Measurements from ENCODE around the gene NTRK3. TPM values are rescaled to one million over a fixed set of nuclear protein-coding genes. Genes with fewer than 3 reads are reported as not detected.

NTRK3 gene
- total RNA-seq, 4 donors from 2014 or later = 0.51 to 22.2 (median 10.1) TPM

DNA sequence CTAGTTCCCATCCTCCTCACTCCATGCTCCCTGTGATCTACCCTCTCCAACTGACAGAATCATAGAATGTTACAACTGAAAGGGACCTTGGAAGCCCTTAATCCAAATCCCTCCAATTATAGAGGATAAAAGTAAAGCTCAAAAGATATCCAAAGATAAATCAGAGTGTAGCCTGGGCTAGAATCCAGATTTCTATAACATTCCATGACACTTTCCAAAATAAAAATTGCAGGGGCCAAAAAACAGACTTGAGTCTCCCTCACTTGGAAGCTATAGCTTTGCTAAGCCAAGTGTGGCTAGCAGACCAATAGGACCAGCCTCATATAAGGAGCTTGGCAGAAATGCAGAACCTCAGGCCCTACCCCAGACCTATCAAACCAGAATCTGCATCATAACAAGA, 148.1 kb downstream of the NTRK3 start:
- TF ChIP-seq, protein P1, sequence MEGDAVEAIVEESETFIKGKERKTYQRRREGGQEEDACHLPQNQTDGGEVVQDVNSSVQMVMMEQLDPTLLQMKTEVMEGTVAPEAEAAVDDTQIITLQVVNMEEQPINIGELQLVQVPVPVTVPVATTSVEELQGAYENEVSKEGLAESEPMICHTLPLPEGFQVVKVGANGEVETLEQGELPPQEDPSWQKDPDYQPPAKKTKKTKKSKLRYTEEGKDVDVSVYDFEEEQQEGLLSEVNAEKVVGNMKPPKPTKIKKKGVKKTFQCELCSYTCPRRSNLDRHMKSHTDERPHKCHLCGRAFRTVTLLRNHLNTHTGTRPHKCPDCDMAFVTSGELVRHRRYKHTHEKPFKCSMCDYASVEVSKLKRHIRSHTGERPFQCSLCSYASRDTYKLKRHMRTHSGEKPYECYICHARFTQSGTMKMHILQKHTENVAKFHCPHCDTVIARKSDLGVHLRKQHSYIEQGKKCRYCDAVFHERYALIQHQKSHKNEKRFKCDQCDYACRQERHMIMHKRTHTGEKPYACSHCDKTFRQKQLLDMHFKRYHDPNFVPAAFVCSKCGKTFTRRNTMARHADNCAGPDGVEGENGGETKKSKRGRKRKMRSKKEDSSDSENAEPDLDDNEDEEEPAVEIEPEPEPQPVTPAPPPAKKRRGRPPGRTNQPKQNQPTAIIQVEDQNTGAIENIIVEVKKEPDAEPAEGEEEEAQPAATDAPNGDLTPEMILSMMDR (IDR thresholded peaks at IDR 0.05; ENCODE audit: low read depth) = no peak

DNA sequence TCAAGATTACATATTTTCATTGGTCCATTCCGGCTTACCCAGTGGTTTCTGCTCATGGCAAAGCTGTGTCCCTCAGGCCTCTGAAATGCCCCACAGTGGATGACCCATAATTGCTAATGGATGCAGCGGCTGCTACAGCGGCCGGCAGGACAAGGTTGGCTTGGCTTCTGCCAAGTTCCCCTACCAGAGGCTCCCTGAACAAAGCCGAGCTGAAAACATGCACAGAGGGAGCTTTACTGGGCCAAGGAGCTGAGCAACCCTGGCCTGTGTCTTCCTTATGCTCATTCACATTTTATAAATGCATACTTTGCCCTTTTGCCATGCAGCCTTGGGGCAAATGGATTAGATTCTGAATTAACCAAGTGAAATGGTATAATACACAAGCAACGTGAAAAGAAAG, 150.5 kb downstream of the NTRK3 start:
- TF ChIP-seq, protein P1 (IDR thresholded peaks at IDR 0.05; ENCODE audit: low read depth) = no peak

DNA sequence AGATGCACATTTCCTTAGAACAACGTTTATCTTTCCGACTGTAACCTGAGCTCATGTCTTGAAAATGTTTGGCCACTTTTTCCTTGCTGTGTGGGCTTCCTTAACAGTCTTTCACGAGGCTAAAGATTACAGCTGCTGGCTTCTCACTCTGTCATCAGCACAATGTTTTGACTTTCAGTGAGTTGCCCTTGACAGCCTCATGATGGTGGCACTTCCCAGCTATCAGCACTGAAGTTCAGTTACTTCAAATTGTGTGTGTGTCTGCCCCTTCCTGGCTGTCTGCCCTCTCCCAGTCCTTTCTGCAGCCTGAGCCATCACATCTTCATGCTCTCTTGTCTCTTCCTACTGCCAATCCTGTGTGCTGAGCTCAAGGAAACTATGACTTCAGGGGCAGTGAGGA, 152.2 kb downstream of the NTRK3 start:
- TF ChIP-seq, protein P1 (IDR thresholded peaks at IDR 0.05; ENCODE audit: low read depth) = no peak

DNA sequence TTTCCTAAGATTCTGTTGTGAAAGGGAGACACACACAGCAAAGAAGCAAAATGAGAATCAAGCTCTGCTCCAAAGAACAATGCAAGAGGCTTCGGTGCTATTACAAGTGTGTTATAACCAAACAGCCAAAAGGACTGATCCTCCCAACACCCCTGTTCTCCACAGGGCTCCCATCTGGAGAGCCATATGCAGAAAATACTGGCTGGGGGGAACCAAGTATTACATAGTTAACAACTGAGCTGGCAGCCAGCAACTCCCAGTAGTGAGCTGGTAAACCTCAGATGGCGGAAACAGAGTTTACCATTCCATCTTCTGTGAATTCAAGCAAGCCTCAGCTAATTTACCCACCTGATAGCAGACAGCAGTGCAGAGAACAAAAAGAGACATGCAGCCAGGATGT, 156.4 kb downstream of the NTRK3 start:
- TF ChIP-seq, protein P1 (IDR thresholded peaks at IDR 0.05; ENCODE audit: low read depth) = no peak

DNA sequence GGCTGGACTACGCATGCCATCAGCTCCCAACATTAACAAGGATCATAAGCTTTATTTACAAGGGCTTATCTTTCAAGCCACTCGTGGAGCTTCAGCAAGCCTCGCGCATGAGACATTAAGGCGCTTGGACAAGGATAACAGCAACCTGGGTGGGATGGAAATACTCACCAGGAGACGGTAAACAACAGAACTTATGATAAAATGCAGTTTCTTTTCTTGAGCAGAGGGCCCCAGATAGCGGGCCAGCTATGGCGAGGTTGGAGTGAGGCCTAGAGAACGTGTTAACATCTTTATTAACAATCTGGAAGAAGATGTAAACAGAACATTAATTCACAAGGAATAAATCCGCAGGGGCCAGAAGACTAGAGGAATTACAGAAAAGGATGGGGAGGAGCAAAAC, 158.2 kb downstream of the NTRK3 start:
- TF ChIP-seq, protein P1 (IDR thresholded peaks at IDR 0.05; ENCODE audit: low read depth) = no peak

DNA sequence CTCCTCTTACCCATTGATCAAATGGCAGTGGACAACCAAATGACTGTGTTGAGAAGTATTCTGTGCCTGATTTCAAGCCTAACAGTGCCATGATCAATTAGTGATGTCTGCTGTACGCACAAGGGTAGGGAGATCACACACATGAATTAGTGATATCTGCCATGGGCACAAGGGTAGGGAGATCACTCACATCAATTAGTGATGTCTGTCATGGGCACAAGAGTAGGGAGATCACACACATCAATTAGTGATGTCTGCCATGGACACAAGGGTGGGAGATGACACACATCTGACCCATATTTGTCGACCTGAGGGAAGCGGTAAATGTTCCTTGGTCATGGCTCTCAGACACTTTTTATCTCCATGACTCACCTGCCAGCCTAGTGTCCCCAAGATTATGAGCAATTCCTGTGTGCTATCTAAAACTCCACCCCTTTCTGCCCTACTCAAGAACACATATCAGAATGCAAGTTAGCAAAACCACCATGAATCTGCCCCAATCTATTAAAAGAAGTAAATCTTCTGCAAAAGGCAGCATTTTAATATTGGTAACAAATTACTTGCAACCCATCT, 165.0 kb downstream of the NTRK3 start:
- TF ChIP-seq, protein P1 (IDR thresholded peaks at IDR 0.05; ENCODE audit: low read depth) = no peak

DNA sequence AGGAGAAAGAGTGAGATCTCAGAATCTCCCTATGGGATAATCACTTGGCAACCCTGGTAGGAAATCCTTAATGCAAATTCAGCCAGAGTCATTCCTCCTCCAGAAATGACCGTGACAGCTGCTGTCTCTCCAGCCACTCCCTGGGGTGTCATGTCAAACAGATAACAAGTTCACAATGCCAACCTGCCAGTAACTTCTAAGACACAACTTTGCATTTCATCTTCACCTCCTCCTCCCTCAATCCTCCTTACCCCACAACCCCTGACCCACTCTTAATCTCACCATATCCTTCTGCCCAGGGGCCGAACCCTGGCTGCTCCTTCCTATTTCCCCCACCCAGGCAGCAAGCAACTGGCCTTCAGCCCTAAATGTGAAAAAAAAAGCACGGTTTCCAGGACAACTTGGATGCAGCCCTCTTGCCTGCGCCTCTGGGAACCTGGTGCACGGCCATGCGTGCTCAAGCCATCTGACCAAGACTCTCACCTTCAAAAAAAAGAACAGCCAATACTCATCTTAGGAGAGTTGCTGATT, 166.0 kb downstream of the NTRK3 start:
- TF ChIP-seq, protein P1 (IDR thresholded peaks at IDR 0.05; ENCODE audit: low read depth) = no peak
